ENCODE results near the gene RPS2.

DNA sequence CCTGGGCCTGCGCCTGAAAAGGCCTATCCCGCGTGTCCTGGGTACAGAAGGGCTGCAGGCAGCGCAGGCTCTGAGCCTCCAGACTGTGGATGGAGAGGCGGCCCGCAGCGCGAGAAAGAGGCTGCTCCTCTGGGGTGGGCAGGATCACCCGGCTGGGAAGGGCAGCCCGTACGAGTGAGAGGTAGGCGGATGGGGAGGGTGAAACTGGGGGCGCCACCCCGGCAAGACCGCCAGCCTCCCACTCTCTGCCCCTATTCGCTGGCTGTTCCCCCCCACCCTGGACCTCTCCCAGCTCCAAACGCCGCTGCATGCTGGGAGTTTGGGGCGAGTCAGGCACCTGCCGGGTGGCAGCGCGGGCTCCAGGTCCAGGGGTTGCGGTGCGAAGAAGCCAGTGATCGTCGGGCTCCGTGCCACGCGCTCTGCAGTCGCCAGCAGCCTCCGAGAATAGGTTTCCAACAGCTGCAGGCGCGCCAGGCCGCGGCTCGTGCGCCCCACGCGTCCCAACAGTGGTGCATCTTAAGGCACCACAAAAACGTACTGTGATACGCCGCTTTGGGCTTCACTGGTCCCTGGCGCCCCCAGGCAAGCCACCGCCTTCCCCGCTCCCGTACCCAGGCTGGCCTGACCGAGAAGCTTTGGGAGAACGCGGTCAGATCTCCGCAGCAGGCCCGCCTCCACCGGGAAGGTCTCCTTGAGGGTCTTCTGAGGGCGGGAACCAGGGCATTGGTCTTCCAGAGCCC, 15.6 kb upstream of the RPS2 start:
- TF ChIP-seq, protein P1, sequence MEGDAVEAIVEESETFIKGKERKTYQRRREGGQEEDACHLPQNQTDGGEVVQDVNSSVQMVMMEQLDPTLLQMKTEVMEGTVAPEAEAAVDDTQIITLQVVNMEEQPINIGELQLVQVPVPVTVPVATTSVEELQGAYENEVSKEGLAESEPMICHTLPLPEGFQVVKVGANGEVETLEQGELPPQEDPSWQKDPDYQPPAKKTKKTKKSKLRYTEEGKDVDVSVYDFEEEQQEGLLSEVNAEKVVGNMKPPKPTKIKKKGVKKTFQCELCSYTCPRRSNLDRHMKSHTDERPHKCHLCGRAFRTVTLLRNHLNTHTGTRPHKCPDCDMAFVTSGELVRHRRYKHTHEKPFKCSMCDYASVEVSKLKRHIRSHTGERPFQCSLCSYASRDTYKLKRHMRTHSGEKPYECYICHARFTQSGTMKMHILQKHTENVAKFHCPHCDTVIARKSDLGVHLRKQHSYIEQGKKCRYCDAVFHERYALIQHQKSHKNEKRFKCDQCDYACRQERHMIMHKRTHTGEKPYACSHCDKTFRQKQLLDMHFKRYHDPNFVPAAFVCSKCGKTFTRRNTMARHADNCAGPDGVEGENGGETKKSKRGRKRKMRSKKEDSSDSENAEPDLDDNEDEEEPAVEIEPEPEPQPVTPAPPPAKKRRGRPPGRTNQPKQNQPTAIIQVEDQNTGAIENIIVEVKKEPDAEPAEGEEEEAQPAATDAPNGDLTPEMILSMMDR (IDR thresholded peaks at IDR 0.05): no peak
- TF ChIP-seq POLR2A (IDR thresholded peaks at IDR 0.05): no peak

Data from uterus (tissue), 2 donors.